GM19351 (cell line): Measurements from ENCODE around the gene SPIB.
"Not testable (repeated sequence)": the region's sequence is repeated elsewhere in the genome, so short reads cannot be mapped to it uniquely, and the experiment has no call there.

Experiments
- ATAC-seq: cut with Tn5 transposase; IDR thresholded peaks from one replicate; pipeline ENCODE4 v1.9.1; 2021; ENCODE audit warnings: mild to moderate bottlenecking, moderate library complexity; ENCODE audit not compliant: unreplicated experiment

SPIB gene

DNA sequence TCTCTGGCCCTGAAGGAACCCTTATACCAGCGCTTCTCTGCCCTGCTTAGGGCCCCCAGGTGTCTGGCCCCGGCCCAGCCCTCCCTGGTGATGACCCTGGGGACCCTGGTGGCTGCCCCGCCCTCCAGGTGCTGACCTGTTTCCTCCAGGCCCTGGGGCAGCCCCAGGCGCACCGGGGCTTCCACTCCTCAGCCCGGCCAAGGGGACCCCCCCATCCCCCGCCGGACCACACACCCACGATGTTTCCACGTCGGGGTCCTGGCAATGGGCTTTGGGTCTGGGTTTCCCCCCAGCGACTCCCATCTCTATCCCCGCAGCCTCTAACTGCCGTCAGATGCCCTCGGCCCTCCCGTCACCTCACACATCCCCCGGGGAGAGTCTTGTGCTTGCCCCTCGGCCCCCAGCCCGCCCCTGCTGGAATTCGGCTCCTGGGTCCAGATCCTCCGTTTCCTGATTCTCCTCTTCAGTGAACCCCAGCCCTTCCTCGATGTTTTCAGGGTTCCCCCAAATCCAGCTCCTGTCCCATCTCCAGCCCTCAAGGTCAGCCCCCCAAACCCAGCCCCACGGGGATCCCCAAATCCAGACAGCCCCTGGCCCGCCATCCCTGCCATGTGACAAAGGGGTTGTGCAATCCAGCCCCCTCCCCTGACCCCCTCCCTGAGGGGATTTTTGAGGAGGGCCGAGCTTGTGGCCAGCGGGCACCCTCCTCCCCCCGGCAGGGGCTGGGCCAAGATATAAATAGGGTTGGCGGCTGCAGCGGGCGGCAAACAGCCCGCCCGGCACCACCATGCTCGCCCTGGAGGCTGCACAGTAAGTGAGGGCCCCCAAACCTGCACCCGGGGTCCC, at the start of gene SPIB:
TSS of gene SPIB (plus strand) at position 763 of the 846 bp plus-strand sequence. CDS start at position 788, 25 bp downstream.
- no peak for ATAC-seq

DNA sequence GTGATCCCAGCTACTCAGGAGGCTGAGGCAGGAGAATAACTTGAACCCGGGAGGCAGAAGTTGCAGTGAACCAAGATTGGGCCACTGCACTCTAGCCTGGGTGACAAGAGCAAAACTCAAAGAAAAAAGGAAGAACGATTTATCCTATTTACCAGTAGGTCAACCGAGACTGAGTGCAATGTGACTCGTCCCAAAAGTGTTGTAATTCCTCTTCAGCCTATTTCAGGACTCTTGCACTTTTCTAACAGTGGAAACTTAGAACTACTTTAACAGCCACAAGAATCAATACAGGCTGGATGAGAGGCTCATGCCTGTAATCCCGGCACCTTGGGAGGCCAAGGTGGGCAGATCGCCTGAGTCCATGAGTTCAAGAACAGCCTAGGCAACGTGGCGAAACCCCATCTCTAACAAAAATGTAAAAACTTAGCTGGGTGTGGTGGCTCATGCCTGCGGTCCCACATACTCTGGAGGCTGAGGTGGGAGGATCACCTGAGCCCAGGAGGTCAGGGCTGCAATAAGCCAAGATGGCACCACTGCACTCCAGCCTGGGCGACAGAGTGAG, 46.7 kb upstream of the SPIB start:
- no peak for ATAC-seq

DNA sequence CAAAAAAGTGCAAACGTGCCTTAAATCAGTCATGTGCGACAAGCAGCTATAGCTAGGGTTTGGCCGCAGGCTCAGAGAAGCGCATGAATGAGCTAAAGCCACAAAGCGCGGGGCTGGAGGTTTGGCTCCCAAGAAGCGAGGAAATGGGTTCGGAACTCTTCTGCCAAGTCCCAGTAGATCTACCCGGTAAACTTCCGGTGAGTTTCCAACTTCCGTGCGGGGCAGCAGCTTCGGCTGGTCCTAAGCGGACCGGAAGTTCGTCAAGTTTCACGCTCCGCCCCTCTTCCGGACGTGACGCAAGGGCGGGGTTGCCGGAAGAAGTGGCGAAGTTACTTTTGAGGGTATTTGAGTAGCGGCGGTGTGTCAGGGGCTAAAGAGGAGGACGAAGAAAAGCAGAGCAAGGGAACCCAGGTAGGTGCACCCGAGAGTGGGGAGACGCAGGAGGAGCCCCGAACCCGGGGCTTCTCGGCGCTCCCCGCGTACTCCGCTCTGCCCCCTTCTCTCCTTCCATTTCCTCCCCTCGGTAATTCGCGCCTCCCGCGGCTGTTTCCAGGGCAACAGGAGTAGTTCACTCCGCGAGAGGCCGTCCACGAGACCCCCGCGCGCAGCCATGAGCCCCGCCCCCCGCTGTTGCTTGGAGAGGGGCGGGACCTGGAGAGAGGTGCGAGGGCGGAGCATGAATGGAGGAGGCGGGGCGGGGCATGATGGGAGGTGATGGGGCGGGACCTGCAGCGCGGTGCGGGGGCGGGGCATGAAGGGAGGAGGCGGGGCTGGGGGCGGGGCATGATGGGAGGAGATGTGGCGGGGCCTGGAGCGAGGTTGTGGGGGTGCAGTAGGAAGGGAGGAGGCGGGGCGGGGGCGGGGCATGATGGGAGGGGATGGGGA, 42.3 kb upstream of the SPIB start, which contains the start of gene NR1H2:
TSS of gene NR1H2 (plus strand) at position 292 of the 885 bp plus-strand sequence. CDS start 1,149 bp downstream, outside the sequence.
- ATAC-seq: peak; percentile 89

DNA sequence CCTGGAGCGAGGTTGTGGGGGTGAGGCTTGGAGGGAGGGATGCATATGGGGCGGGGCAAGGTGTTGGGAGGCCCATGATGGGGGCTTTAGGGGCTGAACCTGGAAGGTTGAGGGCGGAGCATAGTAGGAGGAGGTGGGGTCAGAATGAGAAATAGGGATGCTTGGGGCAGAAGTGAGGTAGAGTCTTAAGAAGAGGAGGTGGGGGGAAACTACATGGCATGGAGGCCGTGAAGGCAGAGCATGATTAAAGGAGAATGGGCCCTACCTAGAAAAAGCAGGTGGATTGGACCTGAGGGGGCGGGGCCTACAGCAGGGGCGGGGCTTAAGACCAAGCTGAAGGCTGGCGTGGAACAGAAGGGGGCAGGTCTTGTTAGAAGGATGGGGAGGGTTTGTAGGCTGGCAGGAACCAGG, 41.7 kb upstream of the SPIB start:
- ATAC-seq: no peak

DNA sequence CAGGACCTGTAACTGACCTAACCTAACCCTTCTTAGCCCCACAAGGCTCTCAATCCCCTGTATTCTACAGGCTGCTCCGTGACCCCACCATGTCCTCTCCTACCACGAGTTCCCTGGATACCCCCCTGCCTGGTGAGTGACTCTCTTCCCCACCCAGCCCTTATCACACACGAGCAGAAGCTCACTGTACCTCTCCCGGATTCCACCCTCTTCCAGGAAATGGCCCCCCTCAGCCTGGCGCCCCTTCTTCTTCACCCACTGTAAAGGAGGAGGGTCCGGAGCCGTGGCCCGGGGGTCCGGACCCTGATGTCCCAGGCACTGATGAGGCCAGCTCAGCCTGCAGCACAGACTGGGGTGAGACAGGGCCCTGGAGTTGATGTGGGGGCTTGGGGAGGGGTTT, 41.2 kb upstream of the SPIB start:
- no peak for ATAC-seq

DNA sequence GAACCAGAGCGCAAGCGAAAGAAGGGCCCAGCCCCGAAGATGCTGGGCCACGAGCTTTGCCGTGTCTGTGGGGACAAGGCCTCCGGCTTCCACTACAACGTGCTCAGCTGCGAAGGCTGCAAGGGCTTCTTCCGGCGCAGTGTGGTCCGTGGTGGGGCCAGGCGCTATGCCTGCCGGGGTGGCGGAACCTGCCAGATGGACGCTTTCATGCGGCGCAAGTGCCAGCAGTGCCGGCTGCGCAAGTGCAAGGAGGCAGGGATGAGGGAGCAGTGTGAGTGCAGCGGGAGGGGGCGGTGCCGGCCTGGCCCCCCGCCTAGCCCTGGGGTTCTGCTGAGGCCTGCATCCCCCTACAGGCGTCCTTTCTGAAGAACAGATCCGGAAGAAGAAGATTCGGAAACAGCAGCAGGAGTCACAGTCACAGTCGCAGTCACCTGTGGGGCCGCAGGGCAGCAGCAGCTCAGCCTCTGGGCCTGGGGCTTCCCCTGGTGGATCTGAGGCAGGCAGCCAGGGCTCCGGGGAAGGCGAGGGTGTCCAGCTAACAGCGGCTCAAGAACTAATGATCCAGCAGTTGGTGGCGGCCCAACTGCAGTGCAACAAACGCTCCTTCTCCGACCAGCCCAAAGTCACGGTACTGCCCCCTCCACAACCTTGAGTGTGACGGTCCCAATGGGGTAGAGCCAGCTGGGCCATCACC, 40.4 kb upstream of the SPIB start:
- no peak for ATAC-seq

DNA sequence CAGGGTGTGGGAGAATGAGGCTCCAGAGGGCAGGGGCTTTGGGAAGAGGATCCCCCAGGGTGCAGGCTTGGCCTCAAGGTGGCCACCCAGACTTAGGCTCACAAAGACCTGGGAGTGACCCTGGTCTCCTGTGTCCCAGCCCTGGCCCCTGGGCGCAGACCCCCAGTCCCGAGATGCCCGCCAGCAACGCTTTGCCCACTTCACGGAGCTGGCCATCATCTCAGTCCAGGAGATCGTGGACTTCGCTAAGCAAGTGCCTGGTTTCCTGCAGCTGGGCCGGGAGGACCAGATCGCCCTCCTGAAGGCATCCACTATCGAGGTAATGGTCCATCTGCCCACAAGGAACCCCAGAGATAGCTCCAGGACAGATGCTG, 39.9 kb upstream of the SPIB start:
- ATAC-seq: no peak

DNA sequence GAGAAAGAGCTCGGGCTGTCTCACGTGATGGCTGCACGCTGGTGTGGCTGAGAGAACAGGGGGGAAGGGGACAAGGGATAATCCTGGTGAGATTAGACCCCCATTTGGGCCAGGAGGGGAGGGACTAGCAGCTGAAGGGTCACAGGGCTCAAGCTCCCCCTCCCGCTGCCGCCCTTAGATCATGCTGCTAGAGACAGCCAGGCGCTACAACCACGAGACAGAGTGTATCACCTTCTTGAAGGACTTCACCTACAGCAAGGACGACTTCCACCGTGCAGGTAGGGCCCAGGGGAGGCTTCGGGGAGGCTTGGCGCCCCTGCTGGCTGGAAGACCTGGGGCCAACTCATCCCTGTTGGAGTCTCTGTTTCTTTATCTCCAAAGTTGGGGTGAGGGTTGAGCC, 39.1 kb upstream of the SPIB start:
- no peak for ATAC-seq

DNA sequence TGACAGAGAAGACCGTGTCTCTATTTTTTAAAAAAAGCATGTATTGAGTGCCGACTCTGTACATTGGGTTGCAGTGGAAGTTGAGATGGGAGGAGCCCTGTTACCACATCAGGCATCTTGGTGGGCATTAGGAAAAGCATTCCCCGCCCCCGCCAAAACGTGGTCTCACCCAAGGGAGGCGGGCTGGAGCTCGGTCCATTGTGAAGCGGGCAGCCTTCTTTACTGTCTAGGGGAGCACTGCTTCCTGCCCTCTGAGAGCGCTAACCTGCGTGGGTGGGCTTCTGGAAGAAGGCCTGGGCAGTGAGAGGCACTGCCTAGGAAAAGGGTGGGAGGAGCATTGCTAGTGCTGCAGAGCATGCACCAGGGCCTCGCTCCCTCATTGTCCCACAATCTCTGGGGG, 38.6 kb upstream of the SPIB start:
- ATAC-seq: no peak

DNA sequence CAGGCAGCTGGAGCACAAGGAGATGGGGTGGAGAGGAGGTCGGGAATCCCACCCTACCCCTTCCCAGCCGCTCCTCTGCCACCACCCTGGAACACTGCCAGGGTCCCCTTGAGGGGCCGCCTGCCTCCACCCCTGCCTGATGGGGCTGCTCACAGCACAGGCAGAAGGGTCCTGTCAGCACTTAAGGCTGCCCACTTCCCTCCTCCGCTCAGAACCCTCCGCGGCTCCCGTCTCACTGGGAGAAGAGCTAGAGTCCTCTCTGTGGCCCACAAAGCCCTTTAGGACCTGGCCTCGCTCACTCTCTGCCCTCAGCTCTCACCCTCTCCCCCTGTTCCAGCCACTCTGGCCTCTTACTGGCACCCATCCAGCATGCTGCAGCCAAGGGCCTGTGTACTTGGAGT, 38.0 kb upstream of the SPIB start:
- ATAC-seq: no peak

DNA sequence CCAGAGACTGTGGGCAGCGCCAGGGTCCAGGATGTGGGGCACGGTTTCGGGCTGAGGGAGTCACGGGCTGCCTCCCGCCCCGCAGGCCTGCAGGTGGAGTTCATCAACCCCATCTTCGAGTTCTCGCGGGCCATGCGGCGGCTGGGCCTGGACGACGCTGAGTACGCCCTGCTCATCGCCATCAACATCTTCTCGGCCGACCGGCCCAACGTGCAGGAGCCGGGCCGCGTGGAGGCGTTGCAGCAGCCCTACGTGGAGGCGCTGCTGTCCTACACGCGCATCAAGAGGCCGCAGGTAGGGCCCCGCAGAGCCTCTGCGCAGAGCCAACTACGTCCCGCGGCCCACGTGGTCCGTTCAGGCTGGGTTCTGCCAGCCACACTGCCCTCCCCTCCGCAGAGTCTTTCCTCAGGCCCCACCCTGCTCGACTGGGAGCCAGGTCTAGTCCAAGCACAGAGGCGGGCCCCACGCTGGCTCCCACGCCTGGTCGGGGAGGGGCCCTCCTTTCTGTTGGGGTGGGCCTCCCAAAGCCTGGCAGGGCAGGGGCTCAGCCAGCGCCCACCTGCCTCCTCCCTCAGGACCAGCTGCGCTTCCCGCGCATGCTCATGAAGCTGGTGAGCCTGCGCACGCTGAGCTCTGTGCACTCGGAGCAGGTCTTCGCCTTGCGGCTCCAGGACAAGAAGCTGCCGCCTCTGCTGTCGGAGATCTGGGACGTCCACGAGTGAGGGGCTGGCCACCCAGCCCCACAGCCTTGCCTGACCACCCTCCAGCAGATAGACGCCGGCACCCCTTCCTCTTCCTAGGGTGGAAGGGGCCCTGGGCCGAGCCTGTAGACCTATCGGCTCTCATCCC, 36.6 kb upstream of the SPIB start:
- ATAC-seq: no peak

DNA sequence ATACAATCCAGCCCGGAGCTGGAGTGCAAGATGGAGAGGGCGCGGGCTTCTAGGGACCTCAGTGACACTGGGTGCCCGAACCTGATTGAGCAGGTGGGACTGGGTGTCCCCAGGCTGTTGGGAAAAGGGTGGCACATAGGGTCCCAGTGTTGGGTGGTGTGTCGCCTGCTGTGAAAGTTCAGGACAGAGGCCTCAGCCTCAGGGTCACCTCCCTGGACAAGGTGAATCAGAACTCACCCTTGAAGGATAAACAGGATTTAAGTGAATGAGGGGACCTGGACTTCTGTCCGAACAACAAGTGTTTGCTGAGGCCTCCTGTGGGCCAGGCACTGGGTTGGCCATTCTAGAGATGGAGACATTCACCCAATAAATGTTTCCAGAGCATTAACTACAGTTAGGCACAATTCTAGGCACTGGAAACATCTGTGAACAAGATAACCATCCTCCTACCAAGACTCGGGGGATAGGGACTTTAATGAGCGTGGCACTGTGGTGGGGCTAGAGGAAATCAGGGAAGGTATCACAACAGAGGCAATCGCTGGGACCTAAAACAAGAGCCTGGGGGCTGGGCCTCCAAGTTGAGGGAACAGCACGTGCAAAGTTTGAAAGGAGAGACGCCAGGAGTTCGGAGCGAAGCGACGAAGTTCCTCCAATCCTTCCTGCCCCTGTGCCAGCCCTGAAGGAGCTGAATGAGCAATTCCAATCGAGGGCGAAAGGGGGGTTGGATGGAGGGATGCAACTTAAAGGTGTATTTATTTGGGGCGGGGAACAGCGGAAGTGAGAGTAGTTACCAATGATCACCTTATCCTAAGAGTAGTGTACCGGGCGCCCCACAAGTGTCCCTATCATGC, 35.5 kb upstream of the SPIB start:
- peak; percentile 21 for ATAC-seq

DNA sequence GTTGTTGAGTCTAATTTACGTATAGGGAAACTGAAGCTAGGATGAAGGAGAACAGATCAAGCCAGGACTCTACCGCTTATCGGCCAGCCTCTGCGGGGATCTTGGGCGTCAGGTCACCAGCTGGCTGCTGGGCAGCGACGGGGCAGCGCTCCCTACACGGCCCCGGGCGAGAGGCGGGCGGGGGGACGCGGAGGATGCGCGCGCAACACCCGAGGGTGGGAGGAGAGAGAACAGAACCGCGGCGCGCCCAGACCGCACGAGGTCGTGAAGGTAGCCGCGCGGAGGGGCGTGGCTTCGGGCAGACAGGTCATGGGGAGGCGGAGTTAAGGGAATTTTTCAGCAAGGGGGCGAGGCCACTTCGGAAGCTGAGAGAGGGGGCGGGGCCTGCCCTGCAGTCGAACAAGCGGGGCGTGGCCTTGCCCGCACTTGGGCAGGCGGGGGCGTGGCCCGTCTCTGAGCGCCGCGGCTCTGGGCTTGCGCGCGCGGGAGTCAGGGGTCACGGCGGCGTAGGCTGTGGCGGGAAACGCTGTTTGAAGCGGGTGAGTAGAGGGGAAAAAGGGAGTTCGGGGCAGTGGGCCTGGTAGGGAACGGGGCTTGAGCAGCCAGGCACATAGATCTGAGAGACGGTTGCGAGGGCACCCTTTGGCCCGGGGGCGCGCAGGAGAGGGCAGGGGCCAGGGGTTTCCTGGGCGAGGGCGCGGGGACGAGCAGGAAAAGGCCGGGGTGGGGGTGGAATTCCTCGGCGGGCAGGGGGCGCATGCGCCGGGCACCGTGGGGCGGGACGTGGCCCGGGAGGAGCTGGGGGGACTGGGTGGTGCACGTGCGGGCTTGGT, 34.7 kb upstream of the SPIB start, which contains the start of gene POLD1:
TSS of gene POLD1 (plus strand) at position 496 of the 833 bp plus-strand sequence. CDS start 14,505 bp downstream, outside the sequence.
- peak; percentile 81 for ATAC-seq

DNA sequence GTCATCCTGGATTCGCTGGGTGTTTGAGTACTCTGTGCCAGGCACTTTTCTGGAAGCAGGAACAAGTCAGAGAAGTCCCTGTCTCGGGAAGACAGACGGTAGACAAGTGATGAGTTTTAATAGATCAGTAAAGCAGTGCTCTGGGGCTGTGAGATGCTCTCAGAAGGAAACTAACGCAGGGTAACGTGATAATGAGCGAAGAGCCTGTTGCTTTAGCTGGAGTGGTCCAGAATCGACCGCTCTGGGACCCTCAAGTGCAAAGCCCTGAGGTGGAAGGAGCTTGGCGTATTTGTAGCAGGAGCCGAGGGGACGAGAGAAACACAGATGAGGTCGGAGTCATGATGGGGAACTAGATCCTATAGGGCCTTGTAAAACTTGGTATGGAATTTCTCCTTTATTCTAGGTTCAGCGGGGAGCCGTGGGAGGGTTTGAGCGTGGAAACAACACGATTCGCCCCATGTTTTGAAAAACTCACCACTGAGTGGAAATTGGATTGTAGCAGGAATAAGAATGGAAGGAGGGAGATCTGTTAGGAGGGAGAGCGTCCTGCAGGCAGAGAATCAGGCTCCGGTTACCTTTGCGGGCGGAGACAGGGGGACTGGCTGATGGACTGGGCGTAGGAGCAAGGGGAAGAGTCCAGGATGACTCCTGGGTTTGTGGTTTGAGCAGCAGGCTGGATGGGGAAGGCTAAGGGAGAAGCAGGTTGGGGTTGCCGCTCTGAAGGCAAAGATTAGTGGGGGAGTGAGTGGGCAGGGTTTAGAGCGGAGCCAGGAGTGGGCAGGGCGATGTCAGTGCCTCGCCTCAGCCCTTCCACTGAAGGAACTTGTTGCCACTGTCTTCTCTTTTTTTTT, 33.8 kb upstream of the SPIB start:
- no peak for ATAC-seq

DNA sequence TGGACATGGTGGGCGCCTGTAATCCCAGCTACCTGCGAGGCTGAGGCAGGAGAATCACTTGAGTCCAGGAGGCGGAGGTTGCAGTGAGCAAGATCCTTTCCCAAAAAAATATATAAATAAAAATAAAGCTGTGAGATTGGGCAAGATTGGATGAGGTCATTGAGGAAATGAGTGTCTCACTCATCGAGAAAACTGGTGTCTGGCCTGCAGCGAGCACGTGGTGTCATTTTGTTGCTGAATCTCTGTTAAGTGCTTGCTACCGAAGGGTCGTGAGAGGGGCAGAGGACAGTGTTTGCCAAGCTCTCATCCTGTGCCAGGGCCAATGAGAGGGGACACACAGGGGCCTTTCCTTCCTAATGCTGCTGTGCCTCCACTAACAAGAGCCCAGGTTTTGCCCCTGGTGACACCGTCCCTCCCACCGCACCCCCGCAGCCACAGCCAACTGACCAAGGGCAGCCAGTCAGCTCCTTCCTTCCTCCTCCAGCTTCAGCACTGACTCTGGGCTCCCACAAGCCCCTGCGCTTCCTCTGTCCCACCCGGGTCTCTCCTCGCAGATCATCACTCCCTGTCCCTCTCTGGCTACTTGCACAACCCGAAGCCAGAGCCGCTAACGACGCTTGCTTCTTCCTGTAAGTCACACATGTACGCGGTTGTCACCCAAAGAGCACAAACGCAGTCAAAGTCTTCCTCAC, 31.4 kb upstream of the SPIB start:
- ATAC-seq: no peak

DNA sequence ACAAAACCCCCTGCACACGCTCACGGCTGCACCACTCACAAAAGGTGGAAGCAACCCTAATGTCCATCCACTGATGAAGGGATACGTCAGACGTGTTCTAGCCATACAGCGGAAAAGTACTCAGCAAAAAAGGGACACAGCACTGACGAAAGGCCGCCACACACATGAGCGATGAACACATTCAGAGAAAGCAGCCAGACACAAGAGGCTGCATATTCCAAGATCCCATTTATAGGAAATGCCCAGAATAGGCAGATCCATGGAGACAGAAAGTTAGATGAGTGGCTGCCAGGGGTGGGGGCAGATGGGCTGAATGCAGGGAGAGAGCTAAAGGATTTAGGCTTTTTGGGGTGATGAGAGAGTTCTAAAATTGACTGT, 30.9 kb upstream of the SPIB start:
- no peak for ATAC-seq

DNA sequence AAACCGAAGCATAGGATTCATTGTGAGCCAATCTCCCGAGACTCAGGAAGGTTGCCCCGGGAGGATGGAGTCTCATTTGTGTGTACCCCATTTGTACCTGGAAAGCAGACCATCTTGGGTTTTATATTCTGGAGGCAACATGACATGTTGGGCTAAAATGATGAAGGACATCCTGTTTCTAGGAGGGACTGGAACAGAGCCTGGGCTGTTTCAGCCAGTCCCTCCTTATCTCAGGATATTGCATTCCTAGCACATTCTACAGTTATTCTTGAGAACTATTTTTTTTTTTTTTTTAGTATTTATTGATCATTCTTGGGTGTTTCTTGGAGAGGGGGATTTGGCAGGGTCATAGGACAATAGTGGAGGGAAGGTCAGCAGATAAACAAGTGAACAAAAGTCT, 28.4 kb upstream of the SPIB start:
- not testable (repeated sequence) for ATAC-seq
